Trophoblast cell (in vitro differentiated cells and primary cell): ENCODE measurements around the gene IGFBP6.

Source experiments
- DNase-seq, 2 donors: peaks; one replicate each; pipeline ENCODE4 v3.0.0-alpha.2; 2016
- H2AFZ ChIP-seq: 2 replicates; pipeline ENCODE4 v1.6.1; 2013; ENCODE audit warnings: low read length, moderate library complexity, mild to moderate bottlenecking; ENCODE audit not compliant: insufficient read depth, poor library complexity
- H2AK5ac ChIP-seq: 2 replicates; pipeline ENCODE4 v1.6.1; 2013; ENCODE audit warnings: mild to moderate bottlenecking, low read length
- H2BK120ac ChIP-seq: 2 replicates; pipeline ENCODE4 v1.6.1; 2013; ENCODE audit warnings: low read length, mild to moderate bottlenecking, moderate library complexity; ENCODE audit not compliant: insufficient read depth, poor library complexity
- H2BK12ac ChIP-seq: 2 replicates; pipeline ENCODE4 v1.6.1; 2013; ENCODE audit warnings: mild to moderate bottlenecking, low read length, moderate library complexity
- H2BK5ac ChIP-seq: 2 replicates; pipeline ENCODE4 v1.6.1; 2013; ENCODE audit warnings: low read length, low read depth, moderate library complexity, mild to moderate bottlenecking; ENCODE audit not compliant: poor library complexity
- H3K14ac ChIP-seq: 2 replicates; pipeline ENCODE4 v1.6.1; 2013; ENCODE audit warnings: mild to moderate bottlenecking, low read length
- H3K18ac ChIP-seq: 2 replicates; pipeline ENCODE4 v1.6.1; 2013; ENCODE audit warnings: mild to moderate bottlenecking, low read length
- H3K23ac ChIP-seq: 2 replicates; pipeline ENCODE4 v1.6.1; 2013; ENCODE audit warnings: low read length
- H3K27ac ChIP-seq: 2 replicates; pipeline ENCODE4 v1.5.1; 2013; ENCODE audit warnings: low read depth, mild to moderate bottlenecking, inconsistent platforms, low read length, moderate library complexity
- H3K27me3 ChIP-seq: 2 replicates; pipeline ENCODE4 v1.6.1; 2013; ENCODE audit warnings: inconsistent platforms, mild to moderate bottlenecking, low read length, moderate library complexity; ENCODE audit not compliant: insufficient read depth
- H3K36me3 ChIP-seq, 2 experiments: 1 replicate in 1 of 2; 2 replicates in 1 of 2; pipeline ENCODE4 v1.6.1; 2013; ENCODE audit warnings: low read length in 2 of 2, mild to moderate bottlenecking in 2 of 2, moderate library complexity in 1 of 2; ENCODE audit not compliant: insufficient read depth in 2 of 2, control insufficient read depth in 1 of 2
- H3K4ac ChIP-seq: 2 replicates; pipeline ENCODE4 v1.6.1; 2013; ENCODE audit warnings: low read depth, mild to moderate bottlenecking, low read length, moderate library complexity
- H3K4me1 ChIP-seq, 2 experiments: 1 replicate in 1 of 2; 2 replicates in 1 of 2; pipeline ENCODE4 v1.6.1; 2013; ENCODE audit warnings: low read length in 2 of 2, mild to moderate bottlenecking in 2 of 2, moderate library complexity in 1 of 2; ENCODE audit not compliant: insufficient read depth in 2 of 2, control insufficient read depth in 1 of 2
- H3K4me2 ChIP-seq: 2 replicates; pipeline ENCODE4 v1.6.1; 2013; ENCODE audit warnings: inconsistent platforms, mild to moderate bottlenecking, low read length, moderate library complexity
- H3K4me3 ChIP-seq: 2 replicates; pipeline ENCODE4 v1.5.1; 2013; ENCODE audit warnings: mild to moderate bottlenecking, low read depth, low read length, inconsistent platforms
- H3K79me1 ChIP-seq: one replicate; pipeline ENCODE4 v1.6.1; 2013; ENCODE audit warnings: low read length
- H3K79me2 ChIP-seq: 2 replicates; pipeline ENCODE4 v1.6.1; 2013; ENCODE audit warnings: low read length, mild to moderate bottlenecking; ENCODE audit not compliant: control insufficient read depth, insufficient read depth, poor library complexity
- H3K9ac ChIP-seq: 2 replicates; pipeline ENCODE4 v1.6.1; 2013; ENCODE audit warnings: mild to moderate bottlenecking, low read length
- H3K9me3 ChIP-seq: 2 replicates; pipeline ENCODE4 v1.6.1; 2013; ENCODE audit warnings: low read depth, mild to moderate bottlenecking, control low read depth, inconsistent platforms, low read length; ENCODE audit not compliant: insufficient read depth
- H4K12ac ChIP-seq: 2 replicates; pipeline ENCODE4 v1.6.1; 2013; ENCODE audit warnings: low read depth, mild to moderate bottlenecking, low read length, moderate library complexity
- H4K8ac ChIP-seq: 2 replicates; pipeline ENCODE4 v1.6.1; 2013; ENCODE audit warnings: low read depth, mild to moderate bottlenecking, low read length, moderate library complexity
- H4K91ac ChIP-seq: one replicate; pipeline ENCODE4 v1.6.1; 2013; ENCODE audit warnings: low read depth, mild to moderate bottlenecking, low read length, moderate library complexity
- WGBS: extraction: QIAGEN DNeasy Blood & Tissue Kit; methylation state at CpG from one replicate; pipeline ENCODE4 v1.1.7; 2013; ENCODE audit warnings: missing lambda C conversion rate; ENCODE audit not compliant: insufficient read length, insufficient coverage; ENCODE audit errors: extremely low coverage; 5-methylcytosine and 5-hydroxymethylcytosine counted together

IGFBP6 gene

DNA sequence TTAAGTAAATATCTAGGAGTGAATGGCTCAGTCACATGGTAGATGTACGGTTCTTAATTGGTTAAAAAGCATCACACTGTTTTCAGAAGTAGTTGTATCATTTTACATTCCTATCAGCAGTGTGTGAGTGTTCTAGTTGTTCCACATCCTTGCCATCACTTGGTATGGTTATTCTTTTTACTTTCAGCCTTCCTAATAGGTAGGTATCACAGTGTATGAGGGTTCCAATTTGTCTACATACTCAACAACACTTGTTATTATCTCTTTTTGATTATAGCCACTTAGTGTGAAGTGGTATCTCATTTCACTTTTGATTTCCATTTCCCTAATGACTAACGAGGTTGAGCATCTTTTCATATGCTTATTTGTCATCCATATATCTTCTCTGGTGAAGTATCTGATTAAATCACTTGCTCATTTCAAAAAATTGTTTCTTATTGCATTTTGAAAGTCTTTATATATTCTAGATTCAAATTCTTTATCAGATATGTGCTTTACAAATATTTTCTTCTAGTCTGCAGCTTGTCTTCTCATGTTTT lies 14.8 kb upstream of the IGFBP6 start:
- peaks cover 9% of the 10 kb centered on the region for H3K79me1 ChIP-seq
- H3K14ac ChIP-seq = no peak overlapping the region
- H3K27ac ChIP-seq = no peak overlapping the region
- H2BK5ac ChIP-seq = no peak overlapping the region
- no peak overlapping the region for H2BK120ac ChIP-seq
- no peak overlapping the region for H4K91ac ChIP-seq
- no peaks in the 10 kb centered on the region for H3K36me3 ChIP-seq
- H3K23ac ChIP-seq = no peak overlapping the region
- WGBS = no CpG with 5 or more reads among the region's 2 CpGs
- no peak overlapping the region for H2BK12ac ChIP-seq
- H3K4me1 ChIP-seq = peaks cover 6 to 9% of the 10 kb centered on the region in 2 experiments
- no peak overlapping the region for H2AK5ac ChIP-seq
- no peak overlapping the region for H3K4me2 ChIP-seq
- H4K8ac ChIP-seq = no peak overlapping the region
- H4K12ac ChIP-seq = no peak overlapping the region
- H3K27me3 ChIP-seq = no peaks in the 10 kb centered on the region
- H3K79me2 ChIP-seq = peaks cover 8% of the 10 kb centered on the region
- no peak overlapping the region for H3K18ac ChIP-seq
- no peak overlapping the region for H2AFZ ChIP-seq
- H3K9ac ChIP-seq = no peak overlapping the region
- no peak for DNase-seq
- peaks cover 2% of the 10 kb centered on the region for H3K9me3 ChIP-seq
- no peak overlapping the region for H3K4ac ChIP-seq
- H3K4me3 ChIP-seq = no peak overlapping the region

DNA sequence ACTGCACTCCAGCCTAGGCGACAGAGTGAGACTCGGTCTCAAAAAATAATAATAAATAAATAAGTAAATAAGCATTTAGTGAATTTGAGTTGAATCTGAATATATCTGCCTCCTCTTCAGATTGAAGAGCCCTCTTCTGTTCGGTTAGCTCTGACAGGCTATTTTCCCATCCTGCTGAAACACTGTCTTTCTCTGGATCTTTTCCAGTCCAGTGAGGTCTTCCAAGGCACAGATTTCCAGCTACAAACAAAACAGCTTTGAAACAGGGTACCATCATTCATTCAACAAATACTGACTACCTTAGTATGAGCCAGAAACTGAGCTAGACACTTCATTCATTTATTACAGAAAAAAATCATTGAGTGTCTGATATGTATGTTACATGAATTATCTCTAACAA lies 11.1 kb upstream of the IGFBP6 start:
- Histone ChIP-seq H3K79me2 (no peaks in the 10 kb centered on the region), H2BK120ac (no peak overlapping the region), H3K9me3 (no peaks in the 10 kb centered on the region), H4K12ac (no peak overlapping the region), H3K18ac (no peak overlapping the region), H3K4me3 (no peak overlapping the region), H3K4me1 (no peaks in the 10 kb centered on the region), H3K4me2 (no peak overlapping the region), H4K8ac (no peak overlapping the region), H3K27me3 (no peaks in the 10 kb centered on the region), H3K23ac (no peak overlapping the region), H2AK5ac (no peak overlapping the region), H2AFZ (no peak overlapping the region), H2BK12ac (no peak overlapping the region), H3K79me1 (no peaks in the 10 kb centered on the region), H3K9ac (no peak overlapping the region), H3K14ac (no peak overlapping the region), H2BK5ac (no peak overlapping the region), H3K36me3 (no peaks in the 10 kb centered on the region), H3K4ac (no peak overlapping the region), H4K91ac (no peak overlapping the region), H3K27ac (no peak overlapping the region)
- no CpG with 5 or more reads among the region's 3 CpGs for WGBS
- no peak for DNase-seq

DNA sequence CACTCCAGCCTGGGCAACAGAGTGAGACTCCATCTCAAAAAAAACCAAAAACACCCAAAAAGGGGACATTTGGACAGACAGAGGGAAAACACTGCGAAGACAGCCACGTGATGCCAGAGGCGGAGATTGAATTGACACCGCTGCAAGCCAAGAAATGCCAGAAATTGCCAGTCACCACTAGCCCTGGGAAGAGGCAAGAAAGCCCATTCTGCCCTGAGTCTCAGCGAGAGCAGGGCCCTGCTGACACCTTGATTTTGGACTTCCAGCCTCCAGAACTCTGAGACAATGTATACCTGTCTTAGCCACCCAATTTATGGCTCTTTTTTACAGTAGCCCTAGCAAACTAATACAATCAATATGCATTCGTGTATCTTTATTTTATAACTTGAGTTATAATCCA lies 7.4 kb upstream of the IGFBP6 start:
- Histone ChIP-seq H3K9ac (no peak overlapping the region), H3K4ac (no peak overlapping the region), H3K4me3 (no peak overlapping the region), H2AK5ac (no peak overlapping the region), H2BK5ac (no peak overlapping the region), H4K12ac (peak overlapping the region; percentile 3), H3K27me3 (no peaks in the 10 kb centered on the region), H3K18ac (no peak overlapping the region), H4K8ac (no peak overlapping the region), H3K79me2 (no peaks in the 10 kb centered on the region), H3K23ac (no peak overlapping the region), H3K4me2 (no peak overlapping the region), H3K9me3 (no peaks in the 10 kb centered on the region), H3K36me3 (no peaks in the 10 kb centered on the region), H3K79me1 (no peaks in the 10 kb centered on the region), H2BK120ac (no peak overlapping the region), H2AFZ (no peak overlapping the region), H3K4me1 (no peaks in the 10 kb centered on the region), H4K91ac (no peak overlapping the region), H3K14ac (no peak overlapping the region), H2BK12ac (no peak overlapping the region), H3K27ac (no peak overlapping the region)
- DNase-seq = no peak
- WGBS = no CpG with 5 or more reads among the region's 6 CpGs

DNA sequence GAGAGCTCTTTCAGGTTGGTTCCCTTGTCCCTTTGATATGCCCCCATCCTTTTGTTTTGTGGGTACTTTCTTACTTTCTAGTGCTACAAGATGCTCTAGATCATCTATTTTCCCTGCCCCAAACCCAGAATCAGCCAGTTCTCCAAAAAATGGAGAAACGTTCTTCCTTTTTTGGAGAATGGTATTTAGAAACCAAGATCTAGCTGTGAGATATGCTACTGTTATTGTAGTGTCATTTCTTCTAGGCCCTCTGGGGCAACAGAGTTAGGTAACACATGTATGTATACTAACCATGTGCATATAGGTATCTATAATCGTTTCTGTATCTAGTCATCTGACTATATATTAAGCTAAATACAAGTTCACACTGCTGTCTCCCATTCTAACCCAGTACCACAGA lies 6.9 kb upstream of the IGFBP6 start:
- Histone ChIP-seq H3K4ac (no peak overlapping the region), H4K91ac (no peak overlapping the region), H3K18ac (no peak overlapping the region), H3K79me2 (no peaks in the 10 kb centered on the region), H3K36me3 (no peaks in the 10 kb centered on the region), H3K27me3 (no peaks in the 10 kb centered on the region), H3K27ac (no peak overlapping the region), H3K4me1 (no peaks in the 10 kb centered on the region), H4K12ac (no peak overlapping the region), H3K4me2 (no peak overlapping the region), H3K14ac (no peak overlapping the region), H3K4me3 (no peak overlapping the region), H3K23ac (no peak overlapping the region), H2BK12ac (no peak overlapping the region), H3K9ac (no peak overlapping the region), H4K8ac (no peak overlapping the region), H3K9me3 (no peaks in the 10 kb centered on the region), H2BK120ac (no peak overlapping the region), H2AK5ac (no peak overlapping the region), H2BK5ac (no peak overlapping the region), H2AFZ (no peak overlapping the region), H3K79me1 (no peaks in the 10 kb centered on the region)
- WGBS = no CpG with 5 or more reads among the region's 2 CpGs
- no peak for DNase-seq
